Neural crest cell (in vitro differentiated cells): ENCODE results near the gene DCLK3. TPM values are rescaled to one million over a fixed set of nuclear protein-coding genes. Genes with fewer than 3 reads are reported as not detected.
A peak's percentile ranks its signal among the peaks of the same experiment; 100 is the strongest.

Experiments
- DNase-seq: peaks from one replicate; pipeline ENCODE4 v3.0.0; 2021; ENCODE audit warnings: low read depth, mixed read lengths, low spot score
- H3K27ac Mint-ChIP-seq: one replicate; pipeline ENCODE4 v1.8.0; 2021; ENCODE audit warnings: mild to moderate bottlenecking, mixed read lengths; ENCODE audit not compliant: unreplicated experiment
- H3K27me3 Mint-ChIP-seq: 2 replicates; pipeline ENCODE4 v1.8.0; 2021; ENCODE audit warnings: low read depth, mild to moderate bottlenecking, mixed read lengths
- H3K36me3 Mint-ChIP-seq: 2 replicates; pipeline ENCODE4 v1.8.0; 2021; ENCODE audit warnings: low read depth, mild to moderate bottlenecking, mixed read lengths
- H3K4me1 Mint-ChIP-seq: 2 replicates; pipeline ENCODE4 v1.8.0; 2021; ENCODE audit warnings: mixed read lengths
- H3K4me3 Mint-ChIP-seq: one replicate; pipeline ENCODE4 v1.8.0; 2021; ENCODE audit warnings: mild to moderate bottlenecking, mixed read lengths
- H3K9me3 Mint-ChIP-seq: 2 replicates; pipeline ENCODE4 v1.8.0; 2021; ENCODE audit warnings: mixed read lengths
- CTCF ChIP-seq: fragments of 200-600 bp; sonication (generic); conservative IDR thresholded peaks from 2 replicates; pipeline ENCODE4 v1.5.0; 2021; ENCODE audit warnings: antibody characterized with exemption, mild to moderate bottlenecking
- total RNA-seq: library from RNA; stranded (reverse); gene quantifications from 2 replicates; pipeline ENCODE4 v1.2.1, GENCODE V29; 2021

The DCLK3 gene
- total RNA-seq, 1 donor from 2014 or later = 0.07 TPM

DNA sequence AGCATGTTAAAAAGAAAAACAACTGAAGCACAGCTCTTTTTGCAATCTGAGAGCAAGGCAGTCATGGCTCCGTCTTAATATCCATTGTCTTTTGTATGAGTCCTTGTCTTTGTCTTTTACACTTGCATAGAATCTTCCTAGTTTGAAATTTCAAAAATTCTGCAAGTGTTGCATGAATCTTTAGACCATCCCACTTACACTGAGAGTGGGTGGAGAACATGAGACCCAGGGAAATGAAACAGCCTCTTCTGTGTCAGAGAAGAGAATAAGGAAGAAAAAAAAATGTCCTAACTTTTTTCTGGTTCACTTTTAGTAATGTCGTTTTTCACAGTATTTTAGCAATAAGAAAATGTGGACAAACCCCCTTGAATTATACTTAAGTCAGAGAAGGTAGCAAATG lies 12.1 kb upstream of the DCLK3 start:
- H3K36me3 Mint-ChIP-seq = no peaks in the 10 kb centered on the region
- no peak for TF ChIP-seq CTCF
- peaks cover 8% of the 10 kb centered on the region for H3K27me3 Mint-ChIP-seq
- H3K4me1 Mint-ChIP-seq = peaks cover 4% of the 10 kb centered on the region
- no peak overlapping the region for H3K27ac Mint-ChIP-seq
- DNase-seq = no peak
- no peaks in the 10 kb centered on the region for H3K9me3 Mint-ChIP-seq
- no peak overlapping the region for H3K4me3 Mint-ChIP-seq

GRCh38 chr3:36774052-36774451 lies 9.7 kb upstream of the DCLK3 start:
- DNase-seq = no peak
- peaks cover 30% of the 10 kb centered on the region for H3K27me3 Mint-ChIP-seq
- H3K9me3 Mint-ChIP-seq = no peaks in the 10 kb centered on the region
- no peak for TF ChIP-seq CTCF
- peaks cover 4% of the 10 kb centered on the region for H3K4me1 Mint-ChIP-seq
- H3K4me3 Mint-ChIP-seq = no peak overlapping the region
- H3K27ac Mint-ChIP-seq = no peak overlapping the region
- no peaks in the 10 kb centered on the region for H3K36me3 Mint-ChIP-seq

DNA sequence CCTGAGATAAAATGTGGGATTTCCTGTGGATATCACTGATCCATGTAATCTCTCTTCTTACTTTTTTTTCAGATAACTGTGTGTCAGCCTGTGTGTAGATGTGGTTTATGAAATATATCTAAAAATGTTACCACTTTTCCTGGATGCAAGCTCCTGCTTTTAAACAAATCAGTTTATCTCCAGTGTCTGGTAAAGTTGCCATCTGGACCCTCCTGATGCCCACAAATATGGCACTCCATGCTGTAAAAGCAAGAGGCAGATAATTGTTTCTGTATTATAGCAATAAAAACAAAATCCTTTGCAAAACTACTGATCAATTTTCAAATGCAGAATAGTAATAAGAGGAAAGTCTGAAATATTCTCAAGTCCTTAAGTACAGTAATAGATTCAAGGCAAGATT lies 7.6 kb upstream of the DCLK3 start:
- peaks cover 42% of the 10 kb centered on the region for H3K27me3 Mint-ChIP-seq
- DNase-seq = no peak
- no peak overlapping the region for H3K4me3 Mint-ChIP-seq
- no peaks in the 10 kb centered on the region for H3K36me3 Mint-ChIP-seq
- TF ChIP-seq CTCF = no peak
- peaks cover 4% of the 10 kb centered on the region for H3K9me3 Mint-ChIP-seq
- H3K4me1 Mint-ChIP-seq = peaks cover 4% of the 10 kb centered on the region
- H3K27ac Mint-ChIP-seq = no peak overlapping the region

GRCh38 chr3:36769926-36770325 lies 5.6 kb upstream of the DCLK3 start:
- Mint-ChIP-seq H3K27ac (no peak overlapping the region), H3K36me3 (no peaks in the 10 kb centered on the region), H3K4me1 (peaks cover 3% of the 10 kb centered on the region), H3K9me3 (peaks cover 4% of the 10 kb centered on the region), H3K27me3 (peaks cover 62% of the 10 kb centered on the region), H3K4me3 (no peak overlapping the region)
- no peak for TF ChIP-seq CTCF
- DNase-seq = no peak

DNA sequence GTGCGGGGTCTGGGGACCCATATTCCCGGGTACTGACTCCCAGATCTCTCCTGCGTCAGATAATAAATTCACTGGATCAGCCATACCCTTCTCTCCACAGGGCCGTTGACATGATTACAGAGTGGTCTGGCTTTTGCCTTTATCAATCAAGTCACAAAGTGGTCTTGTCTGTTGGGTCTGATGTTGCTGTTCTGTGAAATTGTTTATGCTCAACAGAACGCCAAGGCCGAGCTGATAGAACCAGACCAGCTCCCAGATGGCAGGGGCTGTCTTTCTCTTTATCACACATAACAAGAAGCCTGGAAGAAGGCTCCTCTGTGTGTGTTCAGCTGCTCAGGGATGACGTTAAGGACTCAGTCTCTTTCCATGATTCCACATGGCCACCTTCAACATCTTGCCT lies 751 bp upstream of the DCLK3 start:
- peaks cover 4% of the 10 kb centered on the region for H3K9me3 Mint-ChIP-seq
- no peaks in the 10 kb centered on the region for H3K36me3 Mint-ChIP-seq
- DNase-seq = no peak
- no peak for TF ChIP-seq CTCF
- peaks cover 7% of the 10 kb centered on the region for H3K4me1 Mint-ChIP-seq
- H3K27ac Mint-ChIP-seq = no peak overlapping the region
- H3K4me3 Mint-ChIP-seq = peak overlapping the region; percentile 72
- peaks cover 90% of the 10 kb centered on the region for H3K27me3 Mint-ChIP-seq

GRCh38 chr3:36764704-36765038 lies 318 bp upstream of the DCLK3 start:
- H3K9me3 Mint-ChIP-seq = peaks cover 4% of the 10 kb centered on the region
- peaks cover 89% of the 10 kb centered on the region for H3K27me3 Mint-ChIP-seq
- DNase-seq = no peak
- H3K4me1 Mint-ChIP-seq = peaks cover 7% of the 10 kb centered on the region
- H3K4me3 Mint-ChIP-seq = peak overlapping the region; percentile 72
- H3K36me3 Mint-ChIP-seq = no peaks in the 10 kb centered on the region
- no peak overlapping the region for H3K27ac Mint-ChIP-seq
- TF ChIP-seq CTCF = no peak
